ENCODE results near the gene CHRM4. TPM values are rescaled to one million over a fixed set of nuclear protein-coding genes. Genes with fewer than 3 reads are reported as not detected.

Gene CHRM4
- total RNA-seq, 2 experiments from 2014 or later = 0.09 TPM; not detected in 1

DNA sequence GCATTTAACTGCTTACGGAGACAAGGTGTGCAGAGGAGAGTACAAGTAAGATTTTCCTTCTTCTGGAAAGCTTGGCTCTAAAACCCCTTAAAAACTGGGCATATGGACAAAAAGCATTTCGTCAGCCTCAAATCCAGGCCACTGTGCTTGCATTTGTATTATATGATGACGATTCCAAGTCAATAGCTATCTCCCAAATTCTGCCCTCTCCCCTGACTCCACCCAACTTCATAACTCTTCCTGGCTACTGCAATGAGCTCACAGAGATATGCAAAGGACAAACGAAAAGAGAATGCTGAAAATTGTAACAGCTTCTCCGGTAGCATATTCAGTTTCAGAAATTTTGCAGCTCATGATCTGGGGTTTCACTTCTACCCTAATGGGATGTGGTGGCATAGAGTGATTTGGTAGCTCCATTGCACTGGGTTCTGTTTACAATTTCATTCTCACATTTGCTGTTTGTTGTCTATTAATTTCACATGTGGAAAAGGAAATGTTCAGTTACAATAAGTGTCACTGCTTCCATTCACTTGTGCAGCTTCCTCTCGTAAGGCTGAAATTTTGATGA is 45.6 kb upstream of the CHRM4 start:
- Histone ChIP-seq H3K9me3 (ENCODE audit: low read length) (no peaks in the 10 kb centered on the region), H3K4me1 (ENCODE audit: insufficient read depth, low read length, poor library complexity, severe bottlenecking) (no peaks in the 10 kb centered on the region), H3K36me3 (ENCODE audit: insufficient read depth, low read length) (peaks cover 45% of the 10 kb centered on the region), H3K27ac (ENCODE audit: low read depth, low read length, poor library complexity, severe bottlenecking) (no peak overlapping the region), H3K79me2 (ENCODE audit: insufficient read depth, low read depth, low read length) (no peaks in the 10 kb centered on the region), H3K4me2 (ENCODE audit: low read length) (no peak overlapping the region), H2AFZ (ENCODE audit: low read length) (no peak overlapping the region), H4K20me1 (ENCODE audit: insufficient read depth, low read length) (no peaks in the 10 kb centered on the region), H3K9me2 (ENCODE audit: insufficient read depth, low read length) (no peaks in the 10 kb centered on the region), H3K4me3 (ENCODE audit: low read depth, low read length, poor library complexity, severe bottlenecking) (no peak overlapping the region)
- no TSS peak for BruUV-seq (replicated peaks)
- no peak for DNase-seq (ENCODE audit: low spot score)
- ChIA-PET CTCF (ENCODE audit: unreplicated experiment) (interaction anchor here (0.8 kb wide), 1 partner anchor 9 kb away, joined by 3 read pairs; no protein-coding TSS in a partner anchor), POLR2A (interaction anchor here (0.6 to 1.1 kb wide), 5 partner anchors 8 to 335 kb away, joined by 3 to 4 read pairs (median 4); no protein-coding TSS in a partner anchor)
- TF ChIP-seq EZH2phosphoT487 (IDR thresholded peaks at IDR 0.05; ENCODE audit: borderline replicate concordance, low read depth, low read length) = no peak
- TF ChIP-seq, protein P1, sequence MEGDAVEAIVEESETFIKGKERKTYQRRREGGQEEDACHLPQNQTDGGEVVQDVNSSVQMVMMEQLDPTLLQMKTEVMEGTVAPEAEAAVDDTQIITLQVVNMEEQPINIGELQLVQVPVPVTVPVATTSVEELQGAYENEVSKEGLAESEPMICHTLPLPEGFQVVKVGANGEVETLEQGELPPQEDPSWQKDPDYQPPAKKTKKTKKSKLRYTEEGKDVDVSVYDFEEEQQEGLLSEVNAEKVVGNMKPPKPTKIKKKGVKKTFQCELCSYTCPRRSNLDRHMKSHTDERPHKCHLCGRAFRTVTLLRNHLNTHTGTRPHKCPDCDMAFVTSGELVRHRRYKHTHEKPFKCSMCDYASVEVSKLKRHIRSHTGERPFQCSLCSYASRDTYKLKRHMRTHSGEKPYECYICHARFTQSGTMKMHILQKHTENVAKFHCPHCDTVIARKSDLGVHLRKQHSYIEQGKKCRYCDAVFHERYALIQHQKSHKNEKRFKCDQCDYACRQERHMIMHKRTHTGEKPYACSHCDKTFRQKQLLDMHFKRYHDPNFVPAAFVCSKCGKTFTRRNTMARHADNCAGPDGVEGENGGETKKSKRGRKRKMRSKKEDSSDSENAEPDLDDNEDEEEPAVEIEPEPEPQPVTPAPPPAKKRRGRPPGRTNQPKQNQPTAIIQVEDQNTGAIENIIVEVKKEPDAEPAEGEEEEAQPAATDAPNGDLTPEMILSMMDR (conservative IDR thresholded peaks at IDR 0.05; ENCODE audit: low read length) = no peak
- intact Hi-C loops (cut with micrococcal nuclease; ENCODE audit: unreplicated experiment) = no loop called here

DNA sequence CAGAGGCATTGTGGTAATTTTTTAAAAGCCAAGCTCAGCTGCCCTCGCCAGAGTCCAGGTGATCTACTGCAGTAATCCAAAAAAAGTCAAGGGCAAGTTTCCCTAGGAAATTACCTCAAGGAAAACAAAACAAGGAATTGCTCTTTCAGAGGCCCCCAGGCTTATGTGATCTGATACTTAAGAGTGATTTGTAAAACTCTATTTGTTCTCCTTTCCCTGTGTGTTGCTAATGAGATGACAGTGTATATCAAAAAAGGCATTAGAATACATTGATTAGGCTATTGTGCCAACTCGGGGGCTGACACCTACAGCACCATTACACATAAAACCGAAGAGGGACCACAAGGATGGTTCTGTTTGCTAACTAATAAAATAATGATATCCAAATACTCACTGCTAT is 44.5 kb upstream of the CHRM4 start:
- BruUV-seq (replicated peaks) = no TSS peak

DNA sequence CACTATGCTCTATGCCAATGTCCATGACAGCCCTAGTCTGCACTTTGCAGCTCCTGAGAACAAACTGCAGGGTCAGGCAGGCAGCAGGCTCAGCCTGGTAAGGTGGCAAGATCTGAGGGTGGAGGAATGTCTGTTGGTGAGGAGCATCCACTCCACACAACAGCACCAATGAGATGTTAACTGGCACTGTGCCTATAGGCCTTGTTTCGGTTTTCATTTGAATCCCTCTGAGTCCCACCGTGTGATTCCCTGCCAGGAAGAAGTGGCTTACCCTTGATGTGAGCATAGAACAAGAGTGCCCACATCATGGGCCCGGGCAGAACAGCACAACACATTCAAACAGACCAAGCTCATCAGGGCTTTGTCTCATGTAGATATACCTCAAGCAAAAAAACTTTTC is 44.1 kb upstream of the CHRM4 start:
- no peaks in the 10 kb centered on the region for H3K4me1 ChIP-seq (ENCODE audit: insufficient read depth, low read length, poor library complexity, severe bottlenecking)
- CTCF ChIA-PET (ENCODE audit: unreplicated experiment) = no interaction called here
- H2AFZ ChIP-seq (ENCODE audit: low read length) = no peak overlapping the region
- H3K79me2 ChIP-seq (ENCODE audit: insufficient read depth, low read depth, low read length) = no peaks in the 10 kb centered on the region
- no peak overlapping the region for H3K4me2 ChIP-seq (ENCODE audit: low read length)
- H3K36me3 ChIP-seq (ENCODE audit: insufficient read depth, low read length) = peaks cover 36% of the 10 kb centered on the region
- BruUV-seq (replicated peaks) = no TSS peak
- no peak overlapping the region for H3K4me3 ChIP-seq (ENCODE audit: low read depth, low read length, poor library complexity, severe bottlenecking)
- intact Hi-C loops (cut with micrococcal nuclease; ENCODE audit: unreplicated experiment) = no loop called here
- H4K20me1 ChIP-seq (ENCODE audit: insufficient read depth, low read length) = no peaks in the 10 kb centered on the region
- no peaks in the 10 kb centered on the region for H3K9me2 ChIP-seq (ENCODE audit: insufficient read depth, low read length)
- TF ChIP-seq EZH2phosphoT487 (IDR thresholded peaks at IDR 0.05; ENCODE audit: borderline replicate concordance, low read depth, low read length) = no peak
- TF ChIP-seq, protein P1 (conservative IDR thresholded peaks at IDR 0.05; ENCODE audit: low read length) = no peak
- H3K27ac ChIP-seq (ENCODE audit: low read depth, low read length, poor library complexity, severe bottlenecking) = no peak overlapping the region
- POLR2A ChIA-PET = interaction anchor here (1.3 kb wide), 1 partner anchor 11 kb away, joined by 3 read pairs; no protein-coding TSS in a partner anchor
- no peaks in the 10 kb centered on the region for H3K9me3 ChIP-seq (ENCODE audit: low read length)
- DNase-seq (ENCODE audit: low spot score) = no peak

More for the DNA sequence above, 44.5 kb upstream of the CHRM4 start:
- no peak overlapping the region for H3K4me2 ChIP-seq (ENCODE audit: low read length)
- H3K79me2 ChIP-seq (ENCODE audit: insufficient read depth, low read depth, low read length) = no peaks in the 10 kb centered on the region
- POLR2A ChIA-PET = interaction anchor here (1.3 kb wide), 1 partner anchor 10 kb away, joined by 3 read pairs; no protein-coding TSS in a partner anchor
- H3K36me3 ChIP-seq (ENCODE audit: insufficient read depth, low read length) = peaks cover 40% of the 10 kb centered on the region
- TF ChIP-seq EZH2phosphoT487 (IDR thresholded peaks at IDR 0.05; ENCODE audit: borderline replicate concordance, low read depth, low read length) = no peak
- TF ChIP-seq, protein P1 (conservative IDR thresholded peaks at IDR 0.05; ENCODE audit: low read length) = no peak
- H3K27ac ChIP-seq (ENCODE audit: low read depth, low read length, poor library complexity, severe bottlenecking) = no peak overlapping the region
- no peak overlapping the region for H2AFZ ChIP-seq (ENCODE audit: low read length)
- H3K4me1 ChIP-seq (ENCODE audit: insufficient read depth, low read length, poor library complexity, severe bottlenecking) = no peaks in the 10 kb centered on the region
- H3K9me2 ChIP-seq (ENCODE audit: insufficient read depth, low read length) = no peaks in the 10 kb centered on the region
- no peak overlapping the region for H3K4me3 ChIP-seq (ENCODE audit: low read depth, low read length, poor library complexity, severe bottlenecking)
- H4K20me1 ChIP-seq (ENCODE audit: insufficient read depth, low read length) = no peaks in the 10 kb centered on the region
- CTCF ChIA-PET (ENCODE audit: unreplicated experiment) = no interaction called here
- no peaks in the 10 kb centered on the region for H3K9me3 ChIP-seq (ENCODE audit: low read length)
- no peak for DNase-seq (ENCODE audit: low spot score)
- intact Hi-C loops (cut with micrococcal nuclease; ENCODE audit: unreplicated experiment) = no loop called here
